ENCODE results near the gene LAMP2. TPM values are rescaled to one million over a fixed set of nuclear protein-coding genes. Genes with fewer than 3 reads are reported as not detected.
"Not testable (repeated sequence)": the region's sequence is repeated elsewhere in the genome, so short reads cannot be mapped to it uniquely, and the experiment has no call there.

The LAMP2 gene
- total and polyA plus RNA-seq, 4 experiments from 2014 or later, result 44.2 to 155 (median 64.4) TPM

DNA sequence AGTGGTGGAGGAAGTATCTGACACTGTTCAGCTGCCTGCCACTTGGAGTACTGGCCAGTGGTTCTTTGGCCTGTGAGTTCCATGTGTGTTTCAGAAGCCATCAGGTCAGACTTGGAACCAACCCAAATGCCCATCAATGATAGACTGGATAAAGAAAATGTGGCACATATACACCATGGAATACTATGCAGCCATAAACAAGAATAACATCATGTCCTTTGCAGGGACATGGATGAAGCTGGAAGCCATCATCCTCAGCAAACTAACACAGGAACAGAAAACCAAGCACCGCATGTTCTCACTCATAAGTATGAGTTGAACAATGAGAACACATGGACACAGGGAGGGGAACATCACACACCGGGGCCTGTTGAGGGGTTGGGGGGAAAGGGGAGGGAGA lies 21.0 kb upstream of the LAMP2 start:
- not testable (repeated sequence) for H3K36me3 ChIP-seq (ENCODE audit: insufficient read depth, low read length); H3K27ac Mint-ChIP-seq

DNA sequence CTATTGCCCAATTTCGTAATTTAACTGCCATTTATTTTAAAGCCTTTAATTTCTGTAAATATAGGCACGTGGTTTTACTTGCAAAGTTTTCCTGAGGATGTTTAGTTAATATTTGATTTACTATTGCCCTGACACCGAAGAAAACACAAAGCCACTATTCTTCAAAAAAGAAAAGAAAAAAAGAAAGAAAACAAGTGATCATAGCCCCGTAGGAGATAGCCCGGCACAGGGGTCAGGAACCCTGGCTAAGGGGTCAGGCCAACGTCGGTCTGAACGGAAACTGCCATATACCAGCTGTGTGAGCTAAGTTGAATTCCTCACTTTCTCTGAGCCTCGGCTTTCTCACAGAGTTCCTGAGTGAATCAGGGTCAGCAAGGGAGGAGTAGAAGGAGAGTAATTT lies 17.7 kb upstream of the LAMP2 start:
- peak overlapping the region in 1 of 8 donors; percentile 32 for H3K4me3 Mint-ChIP-seq
- CTCF ChIA-PET (ENCODE audit: partially characterized antibody), result interaction anchor here (0.7 to 2.2 kb wide), 9 partner anchors 10 to 176 kb away, joined by 3 to 12 read pairs (median 4); partner anchors contain the start of gene LAMP2

More for the DNA sequence above, 21.0 kb upstream of the LAMP2 start:
- H3K27me3 ChIP-seq (ENCODE audit: insufficient read depth, low read length); H3K27ac ChIP-seq (ENCODE audit: low read depth, low read length); H3K27me3 Mint-ChIP-seq; H3K9me3 Mint-ChIP-seq; DNase-seq; POLR2A ChIA-PET (ENCODE audit: partially characterized antibody); H3K4me3 Mint-ChIP-seq; H3K4me3 ChIP-seq (ENCODE audit: low read length in 2 of 2); H3K36me3 Mint-ChIP-seq; H3K9me3 ChIP-seq (ENCODE audit: control insufficient read depth in 1 of 2, low read length in 2 of 2); intact Hi-C loops (cut with micrococcal nuclease); CTCF ChIA-PET (ENCODE audit: partially characterized antibody): not testable (repeated sequence)
- H3K4me1 ChIP-seq (ENCODE audit: insufficient read depth, low read length), result peaks cover 32% of the 10 kb centered on the region
- peaks cover 12 to 26% (median 20%) of the 10 kb centered on the region in 4 donors for H3K4me1 Mint-ChIP-seq

DNA sequence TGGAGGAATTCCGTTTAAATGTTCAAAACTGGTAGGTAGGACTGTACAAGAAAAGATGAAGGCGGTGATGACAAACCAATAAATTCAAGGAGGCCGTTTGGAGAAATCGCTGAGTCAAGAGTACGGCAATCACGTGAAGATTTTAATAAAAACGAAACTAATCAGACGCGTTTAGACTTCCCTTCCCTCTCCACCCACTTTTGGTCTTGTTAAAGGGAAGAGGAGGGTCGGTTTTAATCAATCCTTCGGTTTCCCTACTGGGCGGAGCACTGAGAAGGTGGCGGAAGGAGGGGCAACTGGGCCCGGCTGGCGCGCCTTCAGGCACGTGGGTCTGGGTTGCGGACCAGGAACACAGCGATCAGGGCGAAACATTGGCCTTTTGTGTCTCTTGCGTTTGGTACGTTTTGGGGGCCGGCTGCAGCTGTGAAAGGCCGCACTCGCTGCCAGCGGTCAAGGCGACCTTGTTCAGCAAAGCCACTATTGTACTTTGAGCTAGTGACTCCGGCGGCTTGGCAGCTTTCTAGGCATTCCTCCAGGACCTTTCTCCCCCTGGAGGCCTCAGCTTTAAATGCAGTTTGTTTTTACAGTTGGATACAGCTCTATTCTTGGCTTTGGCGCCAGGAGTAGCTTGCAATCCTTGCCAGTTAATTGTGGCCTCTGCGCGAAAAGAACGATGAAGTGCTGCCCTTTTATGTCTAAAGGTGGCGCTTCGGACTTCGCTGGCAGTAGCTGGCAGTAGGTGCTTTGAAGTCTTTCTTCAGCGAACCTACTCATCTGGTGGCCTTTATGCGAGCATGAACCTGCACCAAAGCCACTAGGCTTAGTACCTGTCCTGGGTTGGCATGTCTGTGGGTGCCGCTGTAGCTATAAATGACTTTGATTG lies 16.8 kb upstream of the LAMP2 start:
- CTCF ChIA-PET (ENCODE audit: partially characterized antibody), result interaction anchor here (0.8 to 2.2 kb wide), 10 partner anchors 9 to 177 kb away, joined by 3 to 12 read pairs (median 4); partner anchors contain the start of gene LAMP2
- peak; percentile 52 to 76 (median 58) for DNase-seq
- peaks cover 12 to 28% (median 22%) of the 10 kb centered on the region in 4 donors for H3K4me1 Mint-ChIP-seq
- Histone ChIP-seq H3K9me3 (ENCODE audit: control insufficient read depth in 1 of 2, low read length in 2 of 2) (no peaks in the 10 kb centered on the region), H3K4me1 (ENCODE audit: insufficient read depth, low read length) (peaks cover 35% of the 10 kb centered on the region), H3K27ac (ENCODE audit: low read depth, low read length) (peak overlapping the region; percentile 68), H3K4me3 (ENCODE audit: low read length in 2 of 2) (peak overlapping the region; percentile 73 to 88), H3K27me3 (ENCODE audit: insufficient read depth, low read length) (no peaks in the 10 kb centered on the region), H3K36me3 (ENCODE audit: insufficient read depth, low read length) (no peaks in the 10 kb centered on the region)
- intact Hi-C loops (cut with micrococcal nuclease), result loop anchor here (1.0 to 5.0 kb wide), 4 partner anchors 12 to 235 kb away; partner anchors contain the start of genes CUL4B, LAMP2 and ZBTB33
- POLR2A ChIA-PET (ENCODE audit: partially characterized antibody), result interaction anchor here (0.8 to 1.6 kb wide), 10 partner anchors 10 to 543 kb away, joined by 3 to 17 read pairs (median 4); partner anchors contain the start of genes CUL4B, LAMP2, MCTS1 and NKAP
- peak overlapping the region; percentile 95 to 97 (median 96) for H3K27ac Mint-ChIP-seq
- H3K4me3 Mint-ChIP-seq, result peak overlapping the region; percentile 90 to 96 (median 92)
- no peaks in the 10 kb centered on the region for H3K27me3 Mint-ChIP-seq
- no peaks in the 10 kb centered on the region for H3K9me3 Mint-ChIP-seq
- peaks cover 0 to 1% of the 10 kb centered on the region in 2 donors for H3K36me3 Mint-ChIP-seq

More for the DNA sequence above, 17.7 kb upstream of the LAMP2 start:
- H3K27me3 ChIP-seq (ENCODE audit: insufficient read depth, low read length), result no peaks in the 10 kb centered on the region
- peaks cover 12 to 28% (median 22%) of the 10 kb centered on the region in 4 donors for H3K4me1 Mint-ChIP-seq
- H3K9me3 Mint-ChIP-seq, result no peaks in the 10 kb centered on the region
- no peaks in the 10 kb centered on the region for H3K36me3 ChIP-seq (ENCODE audit: insufficient read depth, low read length)
- H3K4me1 ChIP-seq (ENCODE audit: insufficient read depth, low read length), result peaks cover 35% of the 10 kb centered on the region
- peak overlapping the region in 2 of 7 donors; percentile 30 to 96 for H3K27ac Mint-ChIP-seq
- no peaks in the 10 kb centered on the region for H3K9me3 ChIP-seq (ENCODE audit: control insufficient read depth in 1 of 2, low read length in 2 of 2)
- H3K4me3 ChIP-seq (ENCODE audit: low read length in 2 of 2), result no peak overlapping the region
- intact Hi-C loops (cut with micrococcal nuclease), result loop anchor here (1.0 to 5.0 kb wide), 3 partner anchors 12 to 236 kb away; partner anchors contain the start of genes CUL4B and ZBTB33
- H3K36me3 Mint-ChIP-seq, result peaks cover 0 to 1% of the 10 kb centered on the region in 2 donors
- no peaks in the 10 kb centered on the region for H3K27me3 Mint-ChIP-seq
- H3K27ac ChIP-seq (ENCODE audit: low read depth, low read length), result no peak overlapping the region
- DNase-seq, result no peak
- POLR2A ChIA-PET (ENCODE audit: partially characterized antibody), result interaction anchor here (0.8 to 1.5 kb wide), 7 partner anchors 11 to 544 kb away, joined by 3 to 17 read pairs (median 4); partner anchors contain the start of genes CUL4B, LAMP2, MCTS1 and NKAP

DNA sequence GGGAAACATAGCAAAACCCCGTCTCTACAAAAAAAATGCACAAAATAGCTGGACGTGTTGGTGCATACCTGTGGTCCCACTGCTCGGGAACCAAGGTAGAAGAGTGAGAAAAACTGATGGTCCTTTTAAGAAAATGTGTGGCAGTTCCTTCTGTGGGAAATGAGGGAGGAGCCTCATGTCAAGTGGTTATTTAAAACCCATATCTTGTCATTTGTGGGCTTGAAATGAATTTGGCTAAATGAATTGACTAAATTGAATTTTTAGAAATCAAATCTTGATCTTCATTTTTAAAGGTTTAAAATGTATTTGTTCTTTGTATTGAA lies 16.2 kb upstream of the LAMP2 start:
- peak overlapping the region; percentile 90 to 96 (median 92) for H3K4me3 Mint-ChIP-seq
- H3K27me3 Mint-ChIP-seq, result no peaks in the 10 kb centered on the region
- POLR2A ChIA-PET (ENCODE audit: partially characterized antibody), result interaction anchor here (1.4 to 1.6 kb wide), 3 partner anchors 11 to 28 kb away, joined by 3 to 16 read pairs (median 4); partner anchors contain the start of gene LAMP2
- H3K9me3 Mint-ChIP-seq, result no peaks in the 10 kb centered on the region
- H3K36me3 Mint-ChIP-seq, result peaks cover 0 to 1% of the 10 kb centered on the region in 2 donors
- CTCF ChIA-PET (ENCODE audit: partially characterized antibody), result interaction anchor here (1.2 to 2.2 kb wide), 6 partner anchors 8 to 178 kb away, joined by 3 to 12 read pairs (median 4); partner anchors contain the start of gene LAMP2
- H3K36me3 ChIP-seq (ENCODE audit: insufficient read depth, low read length), result no peaks in the 10 kb centered on the region
- peak overlapping the region; percentile 68 for H3K27ac ChIP-seq (ENCODE audit: low read depth, low read length)
- no peaks in the 10 kb centered on the region for H3K27me3 ChIP-seq (ENCODE audit: insufficient read depth, low read length)
- H3K9me3 ChIP-seq (ENCODE audit: control insufficient read depth in 1 of 2, low read length in 2 of 2), result no peaks in the 10 kb centered on the region
- H3K27ac Mint-ChIP-seq, result peak overlapping the region; percentile 95 to 97 (median 96)
- H3K4me3 ChIP-seq (ENCODE audit: low read length in 2 of 2), result peak overlapping the region in 1 of 2 donors; percentile 88
- DNase-seq, result no peak
- H3K4me1 Mint-ChIP-seq, result peaks cover 12 to 28% (median 22%) of the 10 kb centered on the region in 4 donors
- intact Hi-C loops (cut with micrococcal nuclease), result loop anchor here (1.0 to 5.0 kb wide), 2 partner anchors 16 to 77 kb away; partner anchors contain the start of genes CUL4B and LAMP2
- H3K4me1 ChIP-seq (ENCODE audit: insufficient read depth, low read length), result peaks cover 35% of the 10 kb centered on the region

DNA sequence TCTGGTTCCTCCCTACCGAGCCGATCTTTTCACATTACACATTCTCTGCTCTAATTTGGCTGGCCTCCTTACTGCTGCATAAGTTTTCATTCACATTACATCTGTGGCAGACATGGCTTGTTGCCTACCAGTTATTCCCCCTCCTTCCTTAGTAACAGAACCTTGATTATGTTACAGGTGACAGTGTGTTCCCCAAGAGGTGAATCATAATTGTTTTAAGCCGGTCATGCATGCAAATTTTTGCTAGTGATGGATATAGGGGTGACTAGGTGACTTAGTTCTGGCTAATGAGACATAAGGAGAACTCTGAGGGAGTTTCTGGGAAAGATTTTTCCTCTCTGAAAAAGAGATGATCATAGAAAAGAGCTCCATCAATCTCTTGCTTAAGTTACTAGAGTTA lies 8.4 kb upstream of the LAMP2 start:
- H3K36me3 ChIP-seq (ENCODE audit: insufficient read depth, low read length), result no peaks in the 10 kb centered on the region
- Mint-ChIP-seq H3K36me3 (no peaks in the 10 kb centered on the region), H3K9me3 (peaks cover 0 to 3% (median 0%) of the 10 kb centered on the region in 8 donors), H3K4me3 (no peak overlapping the region), H3K4me1 (no peaks in the 10 kb centered on the region), H3K27me3 (no peaks in the 10 kb centered on the region), H3K27ac (no peak overlapping the region)
- no peaks in the 10 kb centered on the region for H3K27me3 ChIP-seq (ENCODE audit: insufficient read depth, low read length)
- H3K9me3 ChIP-seq (ENCODE audit: control insufficient read depth in 1 of 2, low read length in 2 of 2), result no peaks in the 10 kb centered on the region
- no peaks in the 10 kb centered on the region for H3K4me1 ChIP-seq (ENCODE audit: insufficient read depth, low read length)
- DNase-seq, result no peak
- intact Hi-C loops (cut with micrococcal nuclease), result no loop called here
- POLR2A ChIA-PET (ENCODE audit: partially characterized antibody), result interaction anchor here (1.3 kb wide), 1 partner anchor 8 kb away, joined by 3 read pairs; the partner anchor contains the start of gene LAMP2
- CTCF ChIA-PET (ENCODE audit: partially characterized antibody), result interaction anchor here (1.1 to 3.2 kb wide), 8 partner anchors 8 to 112 kb away, joined by 3 to 25 read pairs (median 5); partner anchors contain the start of gene LAMP2
- no peak overlapping the region for H3K27ac ChIP-seq (ENCODE audit: low read depth, low read length)
- H3K4me3 ChIP-seq (ENCODE audit: low read length in 2 of 2), result no peak overlapping the region

DNA sequence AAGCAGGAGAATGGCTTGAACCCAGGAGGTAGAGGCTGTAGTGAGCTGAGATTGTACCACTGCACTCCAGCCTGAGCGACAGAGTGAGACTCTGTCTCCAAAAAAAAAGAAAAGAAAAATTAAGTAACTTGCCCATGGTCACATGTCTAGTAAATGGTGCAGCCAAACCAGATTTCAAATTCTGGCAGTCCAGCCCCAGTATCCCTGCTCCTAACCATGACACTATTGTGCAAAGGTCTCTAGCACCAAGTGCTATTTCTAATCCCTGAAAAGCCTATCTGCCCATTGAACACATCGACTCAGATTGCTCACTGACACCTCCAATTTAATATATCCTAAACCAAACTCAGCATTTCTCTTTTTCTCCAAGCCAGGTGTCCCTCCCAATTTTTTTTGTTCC lies 7.6 kb upstream of the LAMP2 start:
- no peaks in the 10 kb centered on the region for H3K4me1 Mint-ChIP-seq
- no peak overlapping the region for H3K27ac ChIP-seq (ENCODE audit: low read depth, low read length)
- no peaks in the 10 kb centered on the region for H3K36me3 ChIP-seq (ENCODE audit: insufficient read depth, low read length)
- ChIA-PET CTCF (ENCODE audit: partially characterized antibody) (interaction anchor here (1.1 to 3.2 kb wide), 7 partner anchors 8 to 111 kb away, joined by 3 to 25 read pairs (median 9); partner anchors contain the start of gene LAMP2), POLR2A (ENCODE audit: partially characterized antibody) (no interaction called here)
- intact Hi-C loops (cut with micrococcal nuclease), result no loop called here
- no peaks in the 10 kb centered on the region for H3K4me1 ChIP-seq (ENCODE audit: insufficient read depth, low read length)
- no peaks in the 10 kb centered on the region for H3K9me3 ChIP-seq (ENCODE audit: control insufficient read depth in 1 of 2, low read length in 2 of 2)
- H3K27me3 ChIP-seq (ENCODE audit: insufficient read depth, low read length), result no peaks in the 10 kb centered on the region
- H3K4me3 ChIP-seq (ENCODE audit: low read length in 2 of 2), result no peak overlapping the region
- H3K27ac Mint-ChIP-seq, result no peak overlapping the region
- H3K27me3 Mint-ChIP-seq, result no peaks in the 10 kb centered on the region
- H3K9me3 Mint-ChIP-seq, result peaks cover 0 to 3% (median 0%) of the 10 kb centered on the region in 8 donors
- DNase-seq, result no peak
- H3K36me3 Mint-ChIP-seq, result no peaks in the 10 kb centered on the region
- H3K4me3 Mint-ChIP-seq, result no peak overlapping the region
